ENCODE results near the gene CDKN2AIP. TPM values are rescaled to one million over a fixed set of nuclear protein-coding genes. Genes with fewer than 3 reads are reported as not detected.

The CDKN2AIP gene
- total and polyA plus RNA-seq, 10 of the 15 experiments (the other 5 are each of a cell fraction or from before 2014, with no cell fraction given) = 6.0 to 22.7 (median 15.9) TPM

DNA sequence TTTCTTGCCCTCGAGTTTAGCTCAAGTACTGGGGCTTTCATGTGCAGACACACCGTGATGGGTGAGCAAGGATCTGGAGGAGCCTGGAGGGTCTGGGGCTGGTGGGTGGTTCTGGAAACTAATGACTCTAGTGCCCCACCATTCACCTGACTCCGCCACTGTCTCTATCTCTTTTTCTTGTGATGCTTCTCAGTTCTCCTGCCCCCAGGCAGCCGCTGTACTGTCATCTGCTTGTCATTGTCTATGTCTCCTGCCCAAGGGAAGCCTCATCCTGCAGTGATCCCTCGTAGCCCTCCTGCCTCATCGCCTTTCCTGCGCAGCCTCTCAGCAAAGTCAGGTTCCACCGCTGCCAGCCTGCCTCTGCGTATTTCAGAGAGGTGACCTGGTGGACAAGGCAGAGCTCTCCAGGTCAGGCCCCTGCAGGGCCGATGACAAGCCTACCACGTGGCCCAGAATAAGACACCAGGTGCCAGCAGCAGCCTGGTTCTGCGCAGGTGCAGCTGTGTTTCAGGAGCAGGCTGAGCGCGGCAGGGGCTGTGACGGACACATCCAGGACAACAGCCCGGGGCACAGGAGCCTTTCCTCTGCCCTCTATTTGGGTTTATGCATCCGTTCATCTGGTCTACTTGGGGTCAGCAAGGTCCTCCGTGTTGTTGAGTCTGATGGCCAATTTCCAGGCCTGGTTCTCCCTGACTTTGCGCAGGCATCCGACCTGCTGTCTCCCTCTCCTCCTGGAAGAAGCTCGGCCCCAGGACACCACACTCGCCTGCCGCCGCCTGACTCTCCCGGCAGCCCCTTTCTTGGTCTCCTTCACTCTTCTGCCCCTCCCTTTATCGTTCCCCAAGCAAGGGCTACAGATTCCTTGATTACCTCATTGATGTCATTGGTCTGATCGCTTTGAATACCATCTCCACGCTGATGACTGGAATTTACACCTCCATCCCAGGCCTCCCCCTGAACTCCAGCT lies 30.9 kb upstream of the CDKN2AIP start:
- H3K36me3 ChIP-seq (ENCODE audit: control insufficient read depth in 2 of 2, insufficient read depth in 2 of 2, low read length in 1 of 2) = no peaks in the 10 kb centered on the region
- in situ Hi-C loops (cut with MboI) (no loop called here), intact Hi-C loops (cut with micrococcal nuclease; ENCODE audit: unreplicated experiment) (no loop called here)
- ChIA-PET POLR2A (no interaction called here), CTCF (no interaction called here), SMC1A (ENCODE audit: uncharacterized antibody, unreplicated experiment) (no interaction called here), RAD21 (ENCODE audit: unreplicated experiment) (no interaction called here)
- WGBS (ENCODE audit: insufficient coverage, insufficient replicate concordance, low lambda C conversion rate, missing lambda C conversion rate) = 67% methylated on average over 26 of the region's 28 CpGs
- no peak for FAIRE-seq
- no TSS peak for BruUV-seq (replicated peaks)
- H3K4me3 ChIP-seq = no peak overlapping the region
- DNase-seq (ENCODE audit: low read depth, low spot score) = no peak
- H3K79me2 ChIP-seq (ENCODE audit: control insufficient read depth, insufficient read depth, low read length) = no peaks in the 10 kb centered on the region
- no peak overlapping the region for H3K4me2 ChIP-seq (ENCODE audit: control insufficient read depth, insufficient read depth)
- H3K4me1 ChIP-seq (ENCODE audit: control insufficient read depth, insufficient read depth, low read length) = no peaks in the 10 kb centered on the region
- no peak for ATAC-seq
- no peaks in the 10 kb centered on the region for H3K27me3 ChIP-seq (replicated peaks in 1 of 2; ENCODE audit: control insufficient read depth in 2 of 2, insufficient read depth in 2 of 2, low read length in 1 of 2)
- no peaks in the 10 kb centered on the region for H4K20me1 ChIP-seq (ENCODE audit: control insufficient read depth, insufficient read depth)
- H2AFZ ChIP-seq (ENCODE audit: control insufficient read depth, low read depth, low read length) = no peak overlapping the region
- no peak overlapping the region for H3K9ac ChIP-seq (ENCODE audit: control insufficient read depth, insufficient read depth, low read length)
- H3K27ac ChIP-seq (ENCODE audit: control insufficient read depth, insufficient read depth) = no peak overlapping the region
- no peaks in the 10 kb centered on the region for H3K9me3 ChIP-seq (replicated peaks; ENCODE audit: control insufficient read depth, insufficient read depth, low read length)
- TF ChIP-seq, protein P1, sequence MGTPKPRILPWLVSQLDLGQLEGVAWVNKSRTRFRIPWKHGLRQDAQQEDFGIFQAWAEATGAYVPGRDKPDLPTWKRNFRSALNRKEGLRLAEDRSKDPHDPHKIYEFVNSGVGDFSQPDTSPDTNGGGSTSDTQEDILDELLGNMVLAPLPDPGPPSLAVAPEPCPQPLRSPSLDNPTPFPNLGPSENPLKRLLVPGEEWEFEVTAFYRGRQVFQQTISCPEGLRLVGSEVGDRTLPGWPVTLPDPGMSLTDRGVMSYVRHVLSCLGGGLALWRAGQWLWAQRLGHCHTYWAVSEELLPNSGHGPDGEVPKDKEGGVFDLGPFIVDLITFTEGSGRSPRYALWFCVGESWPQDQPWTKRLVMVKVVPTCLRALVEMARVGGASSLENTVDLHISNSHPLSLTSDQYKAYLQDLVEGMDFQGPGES (IDR thresholded peaks at IDR 0.05) = no peak
- TF ChIP-seq NRF1 (conservative IDR thresholded peaks at IDR 0.05; ENCODE audit: low read depth, low read length) = no peak
- TF ChIP-seq ZBED1 (IDR thresholded peaks at IDR 0.05; ENCODE audit: borderline replicate concordance) = no peak
- TF ChIP-seq, protein P2, sequence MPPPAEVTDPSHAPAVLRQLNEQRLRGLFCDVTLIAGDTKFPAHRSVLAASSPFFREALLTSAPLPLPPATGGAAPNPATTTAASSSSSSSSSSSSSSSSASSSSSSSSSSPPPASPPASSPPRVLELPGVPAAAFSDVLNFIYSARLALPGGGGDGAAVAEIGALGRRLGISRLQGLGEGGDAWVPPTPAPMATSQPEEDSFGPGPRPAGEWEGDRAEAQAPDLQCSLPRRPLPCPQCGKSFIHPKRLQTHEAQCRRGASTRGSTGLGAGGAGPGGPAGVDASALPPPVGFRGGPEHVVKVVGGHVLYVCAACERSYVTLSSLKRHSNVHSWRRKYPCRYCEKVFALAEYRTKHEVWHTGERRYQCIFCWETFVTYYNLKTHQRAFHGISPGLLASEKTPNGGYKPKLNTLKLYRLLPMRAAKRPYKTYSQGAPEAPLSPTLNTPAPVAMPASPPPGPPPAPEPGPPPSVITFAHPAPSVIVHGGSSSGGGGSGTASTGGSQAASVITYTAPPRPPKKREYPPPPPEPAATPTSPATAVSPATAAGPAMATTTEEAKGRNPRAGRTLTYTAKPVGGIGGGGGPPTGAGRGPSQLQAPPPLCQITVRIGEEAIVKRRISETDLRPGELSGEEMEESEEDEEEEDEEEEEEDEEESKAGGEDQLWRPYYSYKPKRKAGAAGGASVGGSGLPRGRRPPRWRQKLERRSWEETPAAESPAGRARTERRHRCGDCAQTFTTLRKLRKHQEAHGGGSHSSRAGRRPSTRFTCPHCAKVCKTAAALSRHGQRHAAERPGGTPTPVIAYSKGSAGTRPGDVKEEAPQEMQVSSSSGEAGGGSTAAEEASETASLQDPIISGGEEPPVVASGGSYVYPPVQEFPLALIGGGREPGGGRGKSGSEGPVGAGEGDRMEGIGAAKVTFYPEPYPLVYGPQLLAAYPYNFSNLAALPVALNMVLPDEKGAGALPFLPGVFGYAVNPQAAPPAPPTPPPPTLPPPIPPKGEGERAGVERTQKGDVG (CRISPR knock-in tag; IDR thresholded peaks at IDR 0.05) = no peak
- no peak for TF ChIP-seq IKZF2 (IDR thresholded peaks at IDR 0.05)
- TF ChIP-seq NFIC (IDR thresholded peaks at IDR 0.05; ENCODE audit: low read depth, low read length) = no peak
- TF ChIP-seq KAT2A (conservative IDR thresholded peaks at IDR 0.05; ENCODE audit: control insufficient read depth, low read depth, low read length) = no peak
- no peak for TF ChIP-seq TCF7 (IDR thresholded peaks at IDR 0.05; ENCODE audit: borderline replicate concordance)
- no peak for TF ChIP-seq RAD21 (IDR thresholded peaks at IDR 0.05; ENCODE audit: insufficient read depth, low read depth, low read length)
- TF ChIP-seq, protein P3, sequence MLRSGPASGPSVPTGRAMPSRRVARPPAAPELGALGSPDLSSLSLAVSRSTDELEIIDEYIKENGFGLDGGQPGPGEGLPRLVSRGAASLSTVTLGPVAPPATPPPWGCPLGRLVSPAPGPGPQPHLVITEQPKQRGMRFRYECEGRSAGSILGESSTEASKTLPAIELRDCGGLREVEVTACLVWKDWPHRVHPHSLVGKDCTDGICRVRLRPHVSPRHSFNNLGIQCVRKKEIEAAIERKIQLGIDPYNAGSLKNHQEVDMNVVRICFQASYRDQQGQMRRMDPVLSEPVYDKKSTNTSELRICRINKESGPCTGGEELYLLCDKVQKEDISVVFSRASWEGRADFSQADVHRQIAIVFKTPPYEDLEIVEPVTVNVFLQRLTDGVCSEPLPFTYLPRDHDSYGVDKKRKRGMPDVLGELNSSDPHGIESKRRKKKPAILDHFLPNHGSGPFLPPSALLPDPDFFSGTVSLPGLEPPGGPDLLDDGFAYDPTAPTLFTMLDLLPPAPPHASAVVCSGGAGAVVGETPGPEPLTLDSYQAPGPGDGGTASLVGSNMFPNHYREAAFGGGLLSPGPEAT (IDR thresholded peaks at IDR 0.05; ENCODE audit: low read depth) = no peak
- TF ChIP-seq, protein P4, sequence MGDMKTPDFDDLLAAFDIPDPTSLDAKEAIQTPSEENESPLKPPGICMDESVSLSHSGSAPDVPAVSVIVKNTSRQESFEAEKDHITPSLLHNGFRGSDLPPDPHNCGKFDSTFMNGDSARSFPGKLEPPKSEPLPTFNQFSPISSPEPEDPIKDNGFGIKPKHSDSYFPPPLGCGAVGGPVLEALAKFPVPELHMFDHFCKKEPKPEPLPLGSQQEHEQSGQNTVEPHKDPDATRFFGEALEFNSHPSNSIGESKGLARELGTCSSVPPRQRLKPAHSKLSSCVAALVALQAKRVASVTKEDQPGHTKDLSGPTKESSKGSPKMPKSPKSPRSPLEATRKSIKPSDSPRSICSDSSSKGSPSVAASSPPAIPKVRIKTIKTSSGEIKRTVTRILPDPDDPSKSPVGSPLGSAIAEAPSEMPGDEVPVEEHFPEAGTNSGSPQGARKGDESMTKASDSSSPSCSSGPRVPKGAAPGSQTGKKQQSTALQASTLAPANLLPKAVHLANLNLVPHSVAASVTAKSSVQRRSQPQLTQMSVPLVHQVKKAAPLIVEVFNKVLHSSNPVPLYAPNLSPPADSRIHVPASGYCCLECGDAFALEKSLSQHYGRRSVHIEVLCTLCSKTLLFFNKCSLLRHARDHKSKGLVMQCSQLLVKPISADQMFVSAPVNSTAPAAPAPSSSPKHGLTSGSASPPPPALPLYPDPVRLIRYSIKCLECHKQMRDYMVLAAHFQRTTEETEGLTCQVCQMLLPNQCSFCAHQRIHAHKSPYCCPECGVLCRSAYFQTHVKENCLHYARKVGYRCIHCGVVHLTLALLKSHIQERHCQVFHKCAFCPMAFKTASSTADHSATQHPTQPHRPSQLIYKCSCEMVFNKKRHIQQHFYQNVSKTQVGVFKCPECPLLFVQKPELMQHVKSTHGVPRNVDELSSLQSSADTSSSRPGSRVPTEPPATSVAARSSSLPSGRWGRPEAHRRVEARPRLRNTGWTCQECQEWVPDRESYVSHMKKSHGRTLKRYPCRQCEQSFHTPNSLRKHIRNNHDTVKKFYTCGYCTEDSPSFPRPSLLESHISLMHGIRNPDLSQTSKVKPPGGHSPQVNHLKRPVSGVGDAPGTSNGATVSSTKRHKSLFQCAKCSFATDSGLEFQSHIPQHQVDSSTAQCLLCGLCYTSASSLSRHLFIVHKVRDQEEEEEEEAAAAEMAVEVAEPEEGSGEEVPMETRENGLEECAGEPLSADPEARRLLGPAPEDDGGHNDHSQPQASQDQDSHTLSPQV (IDR thresholded peaks at IDR 0.05) = no peak
- no peak for TF ChIP-seq ZNF24 (IDR thresholded peaks at IDR 0.05)
- TF ChIP-seq NR2C2 (IDR thresholded peaks at IDR 0.05; ENCODE audit: borderline replicate concordance, control insufficient read depth, insufficient read length, low read depth) = no peak

All from GM12878 (cell line).